HG02763 (cell line): ENCODE measurements around the gene ELF1.

Experiments
- ATAC-seq: cut with Tn5 transposase; IDR thresholded peaks from one replicate; pipeline ENCODE4 v1.9.1; 2021; ENCODE audit warnings: mild to moderate bottlenecking, moderate library complexity; ENCODE audit not compliant: unreplicated experiment

The ELF1 gene

DNA sequence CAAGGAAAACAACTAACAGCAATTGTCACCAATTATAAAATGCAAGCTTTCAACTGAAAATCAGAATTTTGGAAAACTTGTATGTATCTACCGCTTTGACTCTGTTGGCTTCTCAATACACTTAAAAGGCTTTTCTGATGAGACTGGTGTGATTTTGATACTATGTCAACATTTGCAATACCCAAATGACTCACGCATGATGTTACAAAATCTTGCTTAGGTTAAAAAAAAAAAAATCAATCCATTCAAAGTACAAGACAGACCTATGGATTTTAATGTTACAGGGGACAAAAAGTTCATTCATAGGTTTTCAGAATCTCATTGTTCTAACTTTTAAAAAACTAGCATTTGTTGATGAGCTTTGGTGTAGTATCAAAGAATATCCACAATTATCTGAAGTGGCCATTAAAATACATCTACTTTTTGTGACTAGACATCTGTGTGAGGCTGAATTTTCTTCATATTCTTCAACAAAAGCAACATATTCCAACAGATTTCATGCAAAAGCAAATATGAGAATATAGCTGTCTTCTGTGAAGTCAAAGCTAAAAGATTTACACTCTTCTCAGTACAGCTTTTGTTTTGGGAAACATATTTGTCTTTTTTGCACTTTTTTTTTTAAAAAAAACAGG, 10.7 kb downstream of the ELF1 start:
- ATAC-seq: no peak

DNA sequence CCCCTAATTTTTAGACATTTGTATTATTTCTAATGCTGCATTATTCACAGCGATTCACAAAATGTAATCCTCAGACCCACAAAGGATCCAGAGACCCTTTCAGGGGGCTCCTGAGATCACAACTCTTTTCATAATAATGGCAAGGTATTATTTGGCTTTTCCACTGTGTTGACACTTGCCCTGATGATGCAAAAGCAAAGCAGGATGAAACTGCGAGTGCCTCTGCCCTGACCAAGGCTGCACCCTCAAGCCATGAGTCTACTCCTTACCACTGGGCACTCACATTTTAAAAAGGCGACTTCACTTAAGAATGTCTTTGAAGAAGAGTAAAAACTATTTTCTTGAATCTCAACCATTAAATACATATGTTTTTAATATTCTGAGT, 11.4 kb downstream of the ELF1 start:
- ATAC-seq: no peak

DNA sequence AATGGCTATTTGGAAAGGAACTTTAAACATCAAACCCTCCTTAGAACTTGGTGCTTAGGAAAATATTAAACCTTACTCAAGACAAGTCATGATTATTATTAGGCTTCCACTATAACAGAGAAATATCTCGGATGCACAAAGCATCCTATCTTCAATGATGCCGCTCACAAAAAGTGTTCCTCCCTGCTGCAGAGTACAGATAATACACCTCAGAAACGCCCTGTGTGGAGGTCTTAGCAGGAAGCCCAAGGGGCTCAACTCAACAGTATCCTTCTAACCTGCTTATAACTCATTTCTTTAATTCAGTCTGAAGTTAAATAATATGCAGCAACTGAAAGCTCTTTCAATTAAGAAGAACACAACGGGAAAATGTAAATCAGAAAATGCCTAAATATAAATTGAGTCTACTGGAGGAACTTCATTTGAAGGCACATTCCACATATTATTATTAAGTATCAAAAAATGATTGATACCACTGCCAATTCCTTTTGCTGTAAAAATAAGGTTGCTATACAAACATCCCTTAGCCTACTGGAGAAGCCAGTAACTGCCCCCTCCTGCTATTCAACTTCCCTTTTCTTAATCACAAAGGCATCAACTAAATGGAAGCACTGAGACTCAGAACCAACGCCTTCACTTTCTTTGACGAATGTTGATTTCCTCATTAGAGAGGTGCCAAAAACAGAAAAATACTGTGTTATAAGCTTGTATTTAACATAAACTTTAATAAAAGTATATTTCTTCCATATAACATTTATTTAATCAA, 12.0 kb downstream of the ELF1 start:
- ATAC-seq: no peak

DNA sequence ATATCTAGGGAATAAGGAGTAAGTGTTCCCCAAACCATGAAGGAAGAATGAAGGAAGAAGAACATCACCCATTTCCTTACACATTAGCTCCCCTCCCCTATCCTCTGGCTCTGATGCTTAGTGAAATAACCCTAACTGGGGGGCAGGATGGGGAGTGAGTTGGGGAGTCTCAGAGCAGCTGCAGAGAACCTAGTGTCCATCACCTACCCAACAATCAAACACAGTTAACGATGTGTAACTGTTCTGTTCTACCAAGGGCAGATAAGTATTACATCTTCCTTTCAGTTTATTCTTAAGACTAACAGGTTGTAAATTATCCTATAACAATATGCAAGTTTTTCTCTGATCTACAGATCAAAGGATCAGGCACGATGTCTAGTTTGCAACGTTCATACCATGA, 12.8 kb downstream of the ELF1 start:
- ATAC-seq: no peak

DNA sequence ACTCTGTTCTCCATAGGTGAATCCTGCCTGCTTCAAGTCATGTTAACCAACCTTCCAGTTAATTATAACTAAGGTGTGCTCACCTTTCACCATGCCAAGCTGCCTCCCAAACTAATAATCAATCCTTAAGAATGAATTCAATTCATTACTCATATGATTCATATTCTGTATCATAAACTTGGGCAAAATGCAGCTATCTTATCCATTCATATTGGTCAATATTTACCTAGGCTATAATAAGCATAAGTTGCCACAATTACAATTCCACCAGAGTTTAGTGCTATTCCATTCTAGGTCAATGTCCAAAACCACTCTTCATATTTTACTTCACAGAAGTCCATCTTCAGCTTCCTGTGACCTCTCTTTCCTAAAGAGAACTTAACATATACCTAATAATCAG, 13.4 kb downstream of the ELF1 start:
- ATAC-seq: no peak

DNA sequence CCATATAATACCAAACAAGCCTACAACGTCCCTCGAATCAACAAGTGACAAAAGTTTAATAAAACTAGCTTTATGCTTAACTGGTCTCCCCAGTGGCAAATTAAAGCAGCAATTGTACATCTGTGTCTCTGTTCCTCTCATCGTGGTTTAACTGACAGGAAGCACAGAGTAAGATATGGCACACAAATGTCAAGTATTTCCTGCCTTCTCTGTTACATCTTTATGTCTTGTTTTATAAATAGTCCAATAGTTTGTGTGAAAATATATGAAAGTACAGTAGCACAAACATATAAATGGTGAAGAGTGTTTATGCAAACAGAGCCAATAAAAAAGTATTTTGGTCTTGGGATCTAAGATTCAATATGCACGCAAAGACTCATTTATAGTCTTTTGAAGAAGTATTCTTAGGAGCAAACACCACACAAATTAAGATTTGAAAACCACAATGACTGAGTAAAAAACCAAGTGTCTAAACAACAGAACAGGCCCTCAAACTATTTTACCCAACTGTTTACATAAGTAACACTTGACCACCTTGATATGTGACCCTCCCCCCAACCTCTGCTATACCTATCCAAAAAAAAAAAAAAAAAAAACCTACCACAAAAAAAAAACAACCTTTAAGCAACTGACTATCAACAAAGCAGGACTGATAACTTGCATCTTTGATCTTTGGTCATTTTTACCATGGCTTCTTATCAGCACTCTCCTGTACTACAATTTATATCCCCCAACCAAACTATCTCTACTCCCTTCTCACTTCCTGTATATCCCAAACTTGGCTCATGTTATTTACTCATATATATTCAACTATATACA, 14.0 kb downstream of the ELF1 start:
- ATAC-seq: peak; percentile 61

- no peak for ATAC-seq
Observed at GRCh38 chr13:41002606-41003005, 16.5 kb downstream of the ELF1 start.

GRCh38 chr13:41001695-41002094, 17.4 kb downstream of the ELF1 start:
- ATAC-seq: no peak

DNA sequence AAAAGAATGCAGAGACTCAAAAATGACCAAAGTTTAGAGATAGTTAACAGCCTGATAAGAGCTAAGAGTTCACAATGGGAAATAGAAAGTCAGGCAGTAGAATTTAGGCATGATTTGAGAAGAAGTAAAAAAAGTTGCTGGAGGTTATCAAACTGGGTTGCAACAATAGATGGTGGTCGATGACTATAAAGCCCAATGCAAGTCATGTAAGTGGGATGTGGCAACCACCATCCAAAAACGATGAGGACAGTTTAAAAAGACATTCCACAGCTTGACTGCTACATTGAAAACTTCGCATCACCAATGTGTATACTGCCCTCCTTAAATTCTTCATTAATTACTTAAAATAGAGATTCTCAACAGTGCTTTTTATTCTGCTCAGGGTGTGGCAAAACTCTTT, 19.7 kb downstream of the ELF1 start:
- ATAC-seq: no peak

DNA sequence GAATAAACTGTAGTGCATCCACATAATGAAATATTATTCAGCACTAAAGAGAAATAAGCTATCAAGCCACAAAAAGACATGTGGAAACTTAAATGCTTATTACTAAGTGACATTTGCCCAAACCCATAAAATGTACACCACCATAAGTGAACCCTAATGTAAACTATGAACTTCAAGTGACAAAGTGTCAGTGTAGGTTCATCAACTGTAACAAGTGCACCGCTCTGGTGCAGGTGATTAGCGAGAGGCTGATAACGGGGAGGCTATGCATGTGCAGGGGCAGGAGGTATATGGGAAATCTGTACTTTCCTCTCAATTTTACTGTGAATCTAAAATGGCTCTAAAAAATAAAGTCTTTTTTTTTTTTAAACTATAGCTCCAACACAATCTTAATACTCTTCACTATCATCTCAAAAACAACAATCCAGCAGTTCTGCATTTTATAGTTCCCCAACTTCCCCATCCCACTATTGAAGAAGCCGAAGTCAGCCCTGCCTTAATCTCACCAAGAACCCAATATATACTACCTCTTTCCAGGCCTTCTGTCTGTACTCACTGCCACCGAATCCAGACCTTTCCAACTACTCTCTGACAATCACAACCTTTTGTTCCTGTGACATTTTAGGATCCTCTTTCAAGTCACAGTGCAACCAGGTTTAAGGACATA, 22.6 kb downstream of the ELF1 start:
- ATAC-seq: no peak

- no peak for ATAC-seq
Observed at GRCh38 chr13:40995997-40996396, 23.1 kb downstream of the ELF1 start.

GRCh38 chr13:40994581-40995230, 24.4 kb downstream of the ELF1 start:
- ATAC-seq: peak; percentile 72

- no peak for ATAC-seq
Observed at GRCh38 chr13:40993987-40994386, 25.1 kb downstream of the ELF1 start.

- ATAC-seq: no peak
Observed at GRCh38 chr13:40992678-40993518, 26.2 kb downstream of the ELF1 start.

GRCh38 chr13:40987606-40988280, 31.4 kb downstream of the ELF1 start:
- ATAC-seq: no peak

GRCh38 chr13:40986101-40986856, 32.8 kb downstream of the ELF1 start:
- ATAC-seq: no peak

DNA sequence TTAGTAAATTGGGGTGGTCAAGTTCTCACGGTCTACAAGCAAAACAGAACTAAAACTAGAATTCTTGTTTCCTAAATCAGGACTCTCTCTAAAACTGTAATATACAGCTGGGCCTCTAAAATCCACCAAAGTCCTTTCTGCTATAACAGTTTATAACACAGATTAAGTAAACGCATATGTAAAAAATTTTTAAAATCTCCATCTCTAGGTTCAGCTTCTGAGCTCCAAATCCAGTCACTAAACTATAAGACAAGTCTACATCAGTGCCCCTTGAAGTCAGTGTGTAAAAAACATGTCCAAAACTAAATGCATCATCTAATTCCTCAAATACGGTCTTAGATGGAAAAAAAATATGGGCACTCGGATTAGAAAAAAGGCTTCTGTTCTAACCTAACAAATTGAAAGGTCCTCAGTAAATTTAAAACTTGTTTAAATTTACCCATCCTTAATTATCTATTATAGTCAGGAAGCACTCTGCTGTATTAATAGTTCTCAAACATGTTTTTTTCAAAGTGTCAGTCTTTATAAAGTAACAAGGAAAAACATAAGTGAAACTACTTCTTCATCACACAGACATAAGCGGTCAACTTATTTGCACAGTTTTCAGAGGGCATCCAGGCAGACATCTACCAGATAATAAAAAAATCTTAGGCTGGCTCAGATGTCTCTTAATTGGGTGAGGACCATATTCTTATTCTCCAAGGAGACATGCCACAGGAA, 33.6 kb downstream of the ELF1 start:
- no peak for ATAC-seq
